Esophagus muscularis mucosa (tissue), 4 donors: ENCODE measurements around the gene PCDH18. TPM values are rescaled to one million over a fixed set of nuclear protein-coding genes. Genes with fewer than 3 reads are reported as not detected.

Experiments
- DNase-seq: peaks from one replicate; pipeline ENCODE4 v3.0.0-alpha.2; 2017; ENCODE audit errors: extremely low spot score
- H3K27ac ChIP-seq, 4 donors: fragments of 200-600 bp; sonication (generic); replicated peaks in 1 of 4; 1 replicate in 3 of 4; 2 replicates in 1 of 4; pipeline ENCODE4 v1.5.1; 2016 to 2019; ENCODE audit warnings: mild to moderate bottlenecking in 1 of 4
- H3K27me3 ChIP-seq, 4 donors: fragments of 200-600 bp; sonication (generic); one replicate each; pipeline versions ENCODE4 v1.5.1 to v1.6.0; 2016 to 2019
- H3K36me3 ChIP-seq, 4 donors: fragments of 200-600 bp; sonication (generic); one replicate each; pipeline ENCODE4 v1.5.1; 2016 to 2019
- H3K4me1 ChIP-seq, 4 donors: fragments of 200-600 bp; sonication (generic); one replicate each; pipeline ENCODE4 v1.5.1; 2016 to 2019
- H3K4me3 ChIP-seq, 4 donors: fragments of 200-600 bp; sonication (generic); 1 replicate in 2 of 4; 2 replicates in 2 of 4; pipeline ENCODE4 v1.5.1; 2016 to 2019; ENCODE audit warnings: mild to moderate bottlenecking in 4 of 4, moderate library complexity in 1 of 4
- H3K9me3 ChIP-seq, 4 donors: fragments of 200-600 bp; sonication (generic); 1 replicate in 3 of 4; 2 replicates in 1 of 4; pipeline ENCODE4 v1.5.1; 2016 to 2019
- EP300 ChIP-seq: sonication (generic); formaldehyde crosslinking; IDR thresholded peaks from one replicate; pipeline ENCODE4 v1.6.1; 2017; ENCODE audit warnings: antibody characterized with exemption
- POLR2A ChIP-seq: fragments of 450-650 bp; IDR thresholded peaks from one replicate; pipeline ENCODE4 v1.6.1; 2017; ENCODE audit warnings: antibody characterized with exemption, moderate library complexity, mild to moderate bottlenecking, low read depth
- POLR2AphosphoS5 ChIP-seq, 2 donors: sonication (generic); formaldehyde crosslinking; IDR thresholded peaks; one replicate each; pipeline ENCODE4 v1.6.1; 2017; ENCODE audit warnings: antibody characterized with exemption in 2 of 2
- WGBS: methylation state at CpG from one replicate; pipeline ENCODE4 v1.1.5; 2018; 5-methylcytosine and 5-hydroxymethylcytosine counted together
- intact Hi-C: fragments of 100-400 bp; cut with DNase I; formaldehyde crosslinking; loops from one replicate; pipeline ENCODE4 v1.15.1; 2023
- total RNA-seq, 4 donors: library from RNA; depleted of rRNA; stranded (reverse); fragments of >200 nt; gene quantifications; one replicate each; pipeline versions ENCODE4 v1.1.0 to v1.2.1, GENCODE V29; 2016
- TF ChIP-seq, protein P1 (sequence below), 3 experiments: fragments of 200-600 bp in 2 of 3; fragments of 450-650 bp in 1 of 3; sonication (generic) in 2 of 3; IDR thresholded peaks; one replicate each; pipeline ENCODE4 v1.5.1; 2017 to 2019; ENCODE audit warnings: antibody characterized with exemption in 3 of 3, mild to moderate bottlenecking in 2 of 3, moderate library complexity in 1 of 3

PCDH18 gene, protein sequence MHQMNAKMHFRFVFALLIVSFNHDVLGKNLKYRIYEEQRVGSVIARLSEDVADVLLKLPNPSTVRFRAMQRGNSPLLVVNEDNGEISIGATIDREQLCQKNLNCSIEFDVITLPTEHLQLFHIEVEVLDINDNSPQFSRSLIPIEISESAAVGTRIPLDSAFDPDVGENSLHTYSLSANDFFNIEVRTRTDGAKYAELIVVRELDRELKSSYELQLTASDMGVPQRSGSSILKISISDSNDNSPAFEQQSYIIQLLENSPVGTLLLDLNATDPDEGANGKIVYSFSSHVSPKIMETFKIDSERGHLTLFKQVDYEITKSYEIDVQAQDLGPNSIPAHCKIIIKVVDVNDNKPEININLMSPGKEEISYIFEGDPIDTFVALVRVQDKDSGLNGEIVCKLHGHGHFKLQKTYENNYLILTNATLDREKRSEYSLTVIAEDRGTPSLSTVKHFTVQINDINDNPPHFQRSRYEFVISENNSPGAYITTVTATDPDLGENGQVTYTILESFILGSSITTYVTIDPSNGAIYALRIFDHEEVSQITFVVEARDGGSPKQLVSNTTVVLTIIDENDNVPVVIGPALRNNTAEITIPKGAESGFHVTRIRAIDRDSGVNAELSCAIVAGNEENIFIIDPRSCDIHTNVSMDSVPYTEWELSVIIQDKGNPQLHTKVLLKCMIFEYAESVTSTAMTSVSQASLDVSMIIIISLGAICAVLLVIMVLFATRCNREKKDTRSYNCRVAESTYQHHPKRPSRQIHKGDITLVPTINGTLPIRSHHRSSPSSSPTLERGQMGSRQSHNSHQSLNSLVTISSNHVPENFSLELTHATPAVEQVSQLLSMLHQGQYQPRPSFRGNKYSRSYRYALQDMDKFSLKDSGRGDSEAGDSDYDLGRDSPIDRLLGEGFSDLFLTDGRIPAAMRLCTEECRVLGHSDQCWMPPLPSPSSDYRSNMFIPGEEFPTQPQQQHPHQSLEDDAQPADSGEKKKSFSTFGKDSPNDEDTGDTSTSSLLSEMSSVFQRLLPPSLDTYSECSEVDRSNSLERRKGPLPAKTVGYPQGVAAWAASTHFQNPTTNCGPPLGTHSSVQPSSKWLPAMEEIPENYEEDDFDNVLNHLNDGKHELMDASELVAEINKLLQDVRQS
- 10 to 100 TPM; 38.3 to 62.1 (median 51.0) TPM for total RNA-seq

DNA sequence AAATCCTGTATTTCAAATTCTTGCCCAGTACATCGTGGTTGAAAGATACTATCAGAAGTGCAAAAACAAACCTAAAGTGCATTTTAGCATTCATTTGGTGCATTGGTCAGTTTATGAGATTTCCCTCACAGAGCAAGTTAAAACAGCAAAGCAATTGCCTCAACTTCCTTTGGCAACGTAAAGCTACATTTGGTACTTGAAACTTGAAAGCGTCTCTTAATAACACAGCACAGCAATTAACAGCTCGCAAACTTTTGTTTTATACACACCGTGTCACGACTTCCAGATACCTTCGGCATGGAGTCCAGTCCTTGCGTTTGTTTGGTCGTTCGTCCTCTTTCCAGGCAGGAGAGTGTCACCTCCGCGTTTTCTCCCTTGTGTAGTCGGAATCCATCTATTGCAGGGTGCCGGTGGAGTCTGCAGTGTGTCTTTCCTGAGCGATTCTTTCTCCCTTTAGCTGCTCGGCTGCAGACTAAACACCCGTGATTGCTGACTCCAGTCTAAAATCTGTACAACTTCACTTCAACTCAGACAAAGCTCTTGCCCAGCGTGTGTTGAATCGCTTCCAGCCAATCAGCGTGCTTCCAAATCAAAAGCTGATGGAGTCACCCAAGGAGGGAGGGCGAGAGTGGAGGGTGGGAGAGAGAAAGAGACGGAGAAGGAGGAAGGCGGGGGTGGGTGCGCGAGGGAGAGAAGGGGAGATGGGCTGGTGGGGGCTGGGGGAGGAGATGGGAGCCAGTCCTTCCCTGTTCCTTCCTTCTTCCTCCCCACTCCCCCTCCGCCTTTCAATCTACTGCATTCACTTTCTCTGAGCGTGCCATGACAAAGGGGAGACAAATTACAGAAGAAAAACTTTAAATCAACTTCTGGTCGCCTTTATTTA is at the start of gene PCDH18:
Gene PCDH18 (minus strand): TSS at position 509 of the 883 bp plus-strand sequence. CDS start 406 bp downstream, at position 103.
- H3K27me3 ChIP-seq: no peaks in the 10 kb centered on the region

DNA sequence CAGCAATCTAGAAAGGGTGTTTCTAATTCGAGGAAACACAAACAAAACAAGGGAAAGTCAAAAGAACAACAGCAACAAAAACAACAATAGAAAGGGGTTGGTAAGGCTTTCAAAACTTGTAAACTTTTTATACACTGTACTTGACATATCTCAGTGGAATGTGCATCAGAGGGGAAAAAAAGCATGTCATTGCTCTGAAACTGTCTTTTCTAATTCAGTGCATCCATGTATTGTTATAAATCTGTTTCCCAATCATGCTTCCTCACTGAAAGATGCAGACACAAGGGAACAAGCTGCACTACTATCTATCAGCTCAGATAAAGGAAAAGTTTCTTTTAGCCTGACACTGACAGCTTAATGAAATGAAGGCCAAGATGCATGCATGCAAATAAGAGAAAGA is 44.2 kb upstream of the PCDH18 start:
- Histone ChIP-seq H3K27ac (no peak overlapping the region), H3K4me3 (no peak overlapping the region), H3K27me3 (no peaks in the 10 kb centered on the region), H3K9me3 (no peaks in the 10 kb centered on the region), H3K4me1 (no peaks in the 10 kb centered on the region), H3K36me3 (no peaks in the 10 kb centered on the region)
- TF ChIP-seq POLR2AphosphoS5 (IDR thresholded peaks at IDR 0.05) (no peak), POLR2A (no peak), EP300 (no peak)
- TF ChIP-seq, protein P1, sequence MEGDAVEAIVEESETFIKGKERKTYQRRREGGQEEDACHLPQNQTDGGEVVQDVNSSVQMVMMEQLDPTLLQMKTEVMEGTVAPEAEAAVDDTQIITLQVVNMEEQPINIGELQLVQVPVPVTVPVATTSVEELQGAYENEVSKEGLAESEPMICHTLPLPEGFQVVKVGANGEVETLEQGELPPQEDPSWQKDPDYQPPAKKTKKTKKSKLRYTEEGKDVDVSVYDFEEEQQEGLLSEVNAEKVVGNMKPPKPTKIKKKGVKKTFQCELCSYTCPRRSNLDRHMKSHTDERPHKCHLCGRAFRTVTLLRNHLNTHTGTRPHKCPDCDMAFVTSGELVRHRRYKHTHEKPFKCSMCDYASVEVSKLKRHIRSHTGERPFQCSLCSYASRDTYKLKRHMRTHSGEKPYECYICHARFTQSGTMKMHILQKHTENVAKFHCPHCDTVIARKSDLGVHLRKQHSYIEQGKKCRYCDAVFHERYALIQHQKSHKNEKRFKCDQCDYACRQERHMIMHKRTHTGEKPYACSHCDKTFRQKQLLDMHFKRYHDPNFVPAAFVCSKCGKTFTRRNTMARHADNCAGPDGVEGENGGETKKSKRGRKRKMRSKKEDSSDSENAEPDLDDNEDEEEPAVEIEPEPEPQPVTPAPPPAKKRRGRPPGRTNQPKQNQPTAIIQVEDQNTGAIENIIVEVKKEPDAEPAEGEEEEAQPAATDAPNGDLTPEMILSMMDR (IDR thresholded peaks at IDR 0.05): no peak
- 61% methylated on average over 1 of the region's 1 CpG for WGBS
- intact Hi-C loops: no loop called here
- no peak for DNase-seq

More for the DNA sequence above, at the start of gene PCDH18:
- peaks cover 0 to 33% (median 19%) of the 10 kb centered on the region in 4 donors for H3K4me1 ChIP-seq
- peak within 1 kb of the TSS; percentile 84 to 87 (median 86) for H3K27ac ChIP-seq
- TF ChIP-seq POLR2A (no peak), POLR2AphosphoS5 (IDR thresholded peaks at IDR 0.05) (peak; percentile 78 to 88)
- peak; percentile 98 for DNase-seq
- H3K9me3 ChIP-seq: peaks cover 0 to 7% (median 0%) of the 10 kb centered on the region in 4 donors
- peak within 1 kb of the TSS; percentile 61 to 75 (median 70) for H3K4me3 ChIP-seq
- peaks cover 0 to 6% (median 0%) of the 10 kb centered on the region in 4 donors for H3K36me3 ChIP-seq
- intact Hi-C loops: loop anchor here (5.0 kb wide), 2 partner anchors 250 to 330 kb away; no protein-coding TSS in a partner anchor
- under 1% methylated on average over 26 of the region's 28 CpGs for WGBS

DNA sequence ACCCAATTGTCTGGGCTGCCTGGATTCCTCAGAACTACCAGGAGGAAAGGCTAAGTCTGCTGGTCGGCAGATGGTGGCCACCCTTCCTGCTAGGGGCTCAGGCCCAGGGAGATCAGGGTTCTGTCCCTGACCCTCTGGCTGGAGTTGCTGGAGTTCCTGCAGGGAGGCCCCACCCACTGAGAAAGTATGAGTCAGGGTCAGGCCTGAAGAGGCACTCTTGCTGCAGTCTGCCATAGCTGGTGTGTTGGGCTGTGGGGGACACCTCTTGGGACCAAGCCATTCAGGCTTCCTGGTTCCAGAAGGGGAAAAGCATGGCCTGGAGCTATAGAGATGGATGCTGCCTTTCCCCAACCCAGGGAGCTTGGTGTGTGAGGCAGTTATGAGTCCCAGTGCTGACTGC is 40.4 kb upstream of the PCDH18 start:
- Histone ChIP-seq H3K4me3 (no peak overlapping the region), H3K36me3 (no peaks in the 10 kb centered on the region), H3K9me3 (no peaks in the 10 kb centered on the region), H3K27me3 (no peaks in the 10 kb centered on the region), H3K4me1 (no peaks in the 10 kb centered on the region), H3K27ac (no peak overlapping the region)
- intact Hi-C loops: no loop called here
- 100% methylated on average over 1 of the region's 1 CpG for WGBS
- TF ChIP-seq EP300 (no peak), POLR2A (no peak), POLR2AphosphoS5 (IDR thresholded peaks at IDR 0.05) (no peak)
- TF ChIP-seq, protein P1 (IDR thresholded peaks at IDR 0.05): no peak
- no peak for DNase-seq

DNA sequence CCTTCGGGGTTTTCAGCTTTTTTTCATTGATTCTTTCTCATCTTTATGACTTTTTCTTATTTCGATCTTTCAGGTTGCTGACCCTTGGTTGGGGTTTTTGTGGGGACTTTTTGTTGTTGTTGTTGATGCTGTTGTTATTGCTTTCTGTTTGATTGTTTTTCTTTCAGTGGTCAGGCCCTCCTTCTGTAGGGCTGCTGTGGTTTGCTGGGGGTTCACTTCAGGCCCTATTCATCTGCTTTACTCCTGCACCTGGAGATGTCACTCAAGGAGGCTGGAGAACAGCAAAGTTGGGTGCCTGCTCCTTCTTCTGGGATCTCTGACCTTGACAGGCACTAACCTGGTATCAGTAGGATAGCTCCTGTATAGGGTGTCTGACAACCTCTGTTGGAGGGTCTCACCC is 39.9 kb upstream of the PCDH18 start:
- 95% methylated on average over 2 of the region's 2 CpGs for WGBS
- H3K36me3 ChIP-seq: no peaks in the 10 kb centered on the region
- DNase-seq: no peak
- H3K27me3 ChIP-seq: no peaks in the 10 kb centered on the region
- H3K27ac ChIP-seq: no peak overlapping the region
- no peaks in the 10 kb centered on the region for H3K9me3 ChIP-seq
- no peak for TF ChIP-seq POLR2A
- TF ChIP-seq POLR2AphosphoS5 (IDR thresholded peaks at IDR 0.05): no peak
- no peak for TF ChIP-seq EP300
- TF ChIP-seq, protein P1 (IDR thresholded peaks at IDR 0.05): no peak
- H3K4me1 ChIP-seq: no peaks in the 10 kb centered on the region
- H3K4me3 ChIP-seq: no peak overlapping the region
- intact Hi-C loops: no loop called here
